ENCODE results near the gene STOX2. TPM values are rescaled to one million over a fixed set of nuclear protein-coding genes. Genes with fewer than 3 reads are reported as not detected.

The STOX2 gene
- total RNA-seq, 1 donor = 0.36 TPM

DNA sequence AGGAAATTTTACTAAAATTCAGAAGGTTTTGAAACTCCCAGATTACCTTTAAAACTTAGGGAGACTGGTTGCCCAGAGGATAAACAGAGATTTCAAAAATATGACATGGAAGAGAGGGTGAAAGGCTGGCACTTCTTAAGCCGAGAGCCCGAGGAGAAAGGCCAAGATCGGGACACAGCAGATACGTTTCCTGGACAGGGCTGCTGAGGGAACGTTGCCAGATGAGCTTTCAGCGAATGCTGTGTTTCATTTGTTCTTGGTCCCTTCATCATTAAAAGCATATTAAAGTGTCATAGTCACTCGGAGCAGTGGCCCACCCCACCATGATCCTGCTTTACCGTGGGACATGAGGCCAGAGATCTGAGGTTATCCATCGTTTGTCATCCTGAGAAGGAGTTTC is 37.9 kb upstream of the STOX2 start:
- no peaks in the 10 kb centered on the region for H3K36me3 ChIP-seq (ENCODE audit: insufficient read depth, low read length)
- H3K27me3 ChIP-seq (ENCODE audit: insufficient read depth, low read length) = no peaks in the 10 kb centered on the region
- H3K27ac ChIP-seq (ENCODE audit: low read depth, low read length) = no peak overlapping the region
- TF ChIP-seq, protein P1, sequence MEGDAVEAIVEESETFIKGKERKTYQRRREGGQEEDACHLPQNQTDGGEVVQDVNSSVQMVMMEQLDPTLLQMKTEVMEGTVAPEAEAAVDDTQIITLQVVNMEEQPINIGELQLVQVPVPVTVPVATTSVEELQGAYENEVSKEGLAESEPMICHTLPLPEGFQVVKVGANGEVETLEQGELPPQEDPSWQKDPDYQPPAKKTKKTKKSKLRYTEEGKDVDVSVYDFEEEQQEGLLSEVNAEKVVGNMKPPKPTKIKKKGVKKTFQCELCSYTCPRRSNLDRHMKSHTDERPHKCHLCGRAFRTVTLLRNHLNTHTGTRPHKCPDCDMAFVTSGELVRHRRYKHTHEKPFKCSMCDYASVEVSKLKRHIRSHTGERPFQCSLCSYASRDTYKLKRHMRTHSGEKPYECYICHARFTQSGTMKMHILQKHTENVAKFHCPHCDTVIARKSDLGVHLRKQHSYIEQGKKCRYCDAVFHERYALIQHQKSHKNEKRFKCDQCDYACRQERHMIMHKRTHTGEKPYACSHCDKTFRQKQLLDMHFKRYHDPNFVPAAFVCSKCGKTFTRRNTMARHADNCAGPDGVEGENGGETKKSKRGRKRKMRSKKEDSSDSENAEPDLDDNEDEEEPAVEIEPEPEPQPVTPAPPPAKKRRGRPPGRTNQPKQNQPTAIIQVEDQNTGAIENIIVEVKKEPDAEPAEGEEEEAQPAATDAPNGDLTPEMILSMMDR (IDR thresholded peaks at IDR 0.05; ENCODE audit: extremely low read depth, low read depth, low read length) = no peak
- H3K9me3 ChIP-seq (ENCODE audit: low read depth, low read length) = no peaks in the 10 kb centered on the region
- H3K4me2 ChIP-seq (ENCODE audit: insufficient read depth, low read length) = no peak overlapping the region
- no peak overlapping the region for H2AFZ ChIP-seq (ENCODE audit: low read length)
- no peak overlapping the region for H3K4me3 ChIP-seq (ENCODE audit: insufficient read depth, low read length)
- no peaks in the 10 kb centered on the region for H4K20me1 ChIP-seq (ENCODE audit: insufficient read depth, low read length)
- H3K79me2 ChIP-seq (ENCODE audit: insufficient read depth, low read length) = no peaks in the 10 kb centered on the region
- no peak for DNase-seq (ENCODE audit: insufficient read length, low spot score, missing footprints)
- H3K4me1 ChIP-seq (ENCODE audit: insufficient read depth, low read length) = no peaks in the 10 kb centered on the region

DNA sequence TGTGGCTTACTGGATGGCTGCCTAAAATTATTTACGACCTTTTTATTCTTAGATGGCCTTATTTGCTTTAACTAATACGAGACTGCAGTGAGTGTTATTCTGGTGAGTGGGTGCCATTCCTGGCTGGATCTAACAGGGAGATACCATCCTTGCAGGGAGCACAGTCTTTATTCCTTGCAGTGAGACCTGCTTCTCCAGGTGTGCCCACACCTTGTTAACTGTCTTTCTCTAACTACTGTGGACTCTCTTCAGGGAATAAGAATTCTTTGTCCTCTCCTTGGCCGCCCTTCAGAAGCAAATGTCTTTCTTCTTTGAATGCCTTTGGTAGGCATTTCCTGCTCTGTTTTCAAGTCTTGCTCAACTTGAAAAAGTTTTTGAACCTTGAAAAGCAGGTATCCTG is 34.1 kb upstream of the STOX2 start:
- no peak overlapping the region for H3K4me2 ChIP-seq (ENCODE audit: insufficient read depth, low read length)
- TF ChIP-seq, protein P1 (IDR thresholded peaks at IDR 0.05; ENCODE audit: extremely low read depth, low read depth, low read length) = no peak
- no peaks in the 10 kb centered on the region for H3K27me3 ChIP-seq (ENCODE audit: insufficient read depth, low read length)
- H2AFZ ChIP-seq (ENCODE audit: low read length) = no peak overlapping the region
- no peaks in the 10 kb centered on the region for H3K4me1 ChIP-seq (ENCODE audit: insufficient read depth, low read length)
- H3K9me3 ChIP-seq (ENCODE audit: low read depth, low read length) = no peaks in the 10 kb centered on the region
- H3K79me2 ChIP-seq (ENCODE audit: insufficient read depth, low read length) = no peaks in the 10 kb centered on the region
- no peaks in the 10 kb centered on the region for H3K36me3 ChIP-seq (ENCODE audit: insufficient read depth, low read length)
- DNase-seq (ENCODE audit: insufficient read length, low spot score, missing footprints) = no peak
- no peak overlapping the region for H3K27ac ChIP-seq (ENCODE audit: low read depth, low read length)
- no peak overlapping the region for H3K4me3 ChIP-seq (ENCODE audit: insufficient read depth, low read length)
- no peaks in the 10 kb centered on the region for H4K20me1 ChIP-seq (ENCODE audit: insufficient read depth, low read length)

- TF ChIP-seq, protein P1 (IDR thresholded peaks at IDR 0.05; ENCODE audit: extremely low read depth, low read depth, low read length) = no peak
- Histone ChIP-seq H4K20me1 (ENCODE audit: insufficient read depth, low read length) (no peaks in the 10 kb centered on the region), H3K4me3 (ENCODE audit: insufficient read depth, low read length) (no peak overlapping the region), H3K9me3 (ENCODE audit: low read depth, low read length) (no peaks in the 10 kb centered on the region), H3K36me3 (ENCODE audit: insufficient read depth, low read length) (no peaks in the 10 kb centered on the region), H3K4me1 (ENCODE audit: insufficient read depth, low read length) (no peaks in the 10 kb centered on the region), H2AFZ (ENCODE audit: low read length) (no peak overlapping the region), H3K79me2 (ENCODE audit: insufficient read depth, low read length) (no peaks in the 10 kb centered on the region), H3K4me2 (ENCODE audit: insufficient read depth, low read length) (no peak overlapping the region), H3K27ac (ENCODE audit: low read depth, low read length) (no peak overlapping the region), H3K27me3 (ENCODE audit: insufficient read depth, low read length) (no peaks in the 10 kb centered on the region)
- DNase-seq (ENCODE audit: insufficient read length, low spot score, missing footprints) = no peak
These were observed 33.5 kb upstream of the STOX2 start for GRCh38 chr4:183871581-183871980.

GRCh38 chr4:183872531-183872930 is 32.6 kb upstream of the STOX2 start:
- no peak for DNase-seq (ENCODE audit: insufficient read length, low spot score, missing footprints)
- no peaks in the 10 kb centered on the region for H3K36me3 ChIP-seq (ENCODE audit: insufficient read depth, low read length)

More at GRCh38 chr4:183872531-183872930, 32.6 kb upstream of the STOX2 start:
- Histone ChIP-seq H3K9me3 (ENCODE audit: low read depth, low read length) (no peaks in the 10 kb centered on the region), H2AFZ (ENCODE audit: low read length) (no peak overlapping the region), H3K4me2 (ENCODE audit: insufficient read depth, low read length) (no peak overlapping the region), H4K20me1 (ENCODE audit: insufficient read depth, low read length) (no peaks in the 10 kb centered on the region), H3K27ac (ENCODE audit: low read depth, low read length) (no peak overlapping the region), H3K79me2 (ENCODE audit: insufficient read depth, low read length) (no peaks in the 10 kb centered on the region), H3K4me3 (ENCODE audit: insufficient read depth, low read length) (no peak overlapping the region), H3K27me3 (ENCODE audit: insufficient read depth, low read length) (no peaks in the 10 kb centered on the region), H3K4me1 (ENCODE audit: insufficient read depth, low read length) (no peaks in the 10 kb centered on the region)
- TF ChIP-seq, protein P1 (IDR thresholded peaks at IDR 0.05; ENCODE audit: extremely low read depth, low read depth, low read length) = no peak

Measured in osteoblast (primary cell).